Stimulated activated CD4-positive, alpha-beta T cell treated with anti-CD3 and anti-CD28 coated beads, Interleukin-2, amount 100 ng/mL, for 48 hours (primary cell): Measurements from ENCODE around the gene FAT1.

ENCODE experiments used
- DNase-seq, 2 donors: peaks; one replicate each; pipeline ENCODE4 v3.0.0-alpha.2; 2020

Gene FAT1

DNA sequence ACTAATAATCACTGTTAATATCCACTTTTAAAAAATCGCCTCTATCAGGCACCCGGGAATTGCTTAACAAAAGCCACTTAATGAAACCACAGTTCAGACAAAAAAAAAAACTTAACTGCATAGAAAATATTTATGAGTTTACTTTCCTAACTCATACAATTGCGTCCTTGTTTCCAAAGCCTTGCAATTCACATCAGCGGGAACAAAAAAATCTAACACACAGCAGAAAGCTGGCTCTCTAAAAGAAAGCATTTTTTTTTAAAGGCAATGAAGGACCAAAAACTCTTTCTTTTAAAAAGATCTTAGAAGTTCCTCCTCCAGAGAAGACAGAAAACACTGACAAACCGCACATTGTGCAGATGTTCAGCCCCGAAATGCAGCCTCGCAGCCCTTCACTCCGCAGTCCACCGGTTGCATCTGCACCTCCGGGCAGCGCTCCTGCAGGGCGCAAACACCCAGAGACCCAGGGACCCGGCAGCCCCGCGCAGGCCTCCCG lies 812 bp downstream of the FAT1 start:
- no peak for DNase-seq

- DNase-seq = no peak
Measured at GRCh38 chr4:186719925-186720694, 3.5 kb downstream of the FAT1 start.

DNA sequence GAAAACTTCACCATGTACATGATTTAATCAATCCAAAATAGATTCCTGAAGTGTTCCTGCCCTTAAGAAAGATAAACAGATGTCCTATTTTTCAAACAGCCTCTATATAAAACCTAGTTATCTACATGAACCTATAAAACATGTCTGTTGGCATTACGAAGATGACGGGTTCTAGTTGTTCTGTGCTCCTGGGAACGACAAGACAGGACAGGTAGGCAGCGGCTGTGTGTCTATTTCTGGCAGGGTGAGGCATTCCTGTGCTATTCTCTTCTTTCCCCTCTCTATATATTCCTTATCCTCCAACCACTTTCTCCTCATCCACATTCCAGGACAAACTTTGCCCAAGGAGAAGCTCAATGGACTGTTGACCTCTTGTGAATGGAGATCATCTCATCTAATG lies 6.1 kb downstream of the FAT1 start:
- DNase-seq = no peak

GRCh38 chr4:186715077-186715476 lies 8.6 kb downstream of the FAT1 start:
- no peak for DNase-seq

DNA sequence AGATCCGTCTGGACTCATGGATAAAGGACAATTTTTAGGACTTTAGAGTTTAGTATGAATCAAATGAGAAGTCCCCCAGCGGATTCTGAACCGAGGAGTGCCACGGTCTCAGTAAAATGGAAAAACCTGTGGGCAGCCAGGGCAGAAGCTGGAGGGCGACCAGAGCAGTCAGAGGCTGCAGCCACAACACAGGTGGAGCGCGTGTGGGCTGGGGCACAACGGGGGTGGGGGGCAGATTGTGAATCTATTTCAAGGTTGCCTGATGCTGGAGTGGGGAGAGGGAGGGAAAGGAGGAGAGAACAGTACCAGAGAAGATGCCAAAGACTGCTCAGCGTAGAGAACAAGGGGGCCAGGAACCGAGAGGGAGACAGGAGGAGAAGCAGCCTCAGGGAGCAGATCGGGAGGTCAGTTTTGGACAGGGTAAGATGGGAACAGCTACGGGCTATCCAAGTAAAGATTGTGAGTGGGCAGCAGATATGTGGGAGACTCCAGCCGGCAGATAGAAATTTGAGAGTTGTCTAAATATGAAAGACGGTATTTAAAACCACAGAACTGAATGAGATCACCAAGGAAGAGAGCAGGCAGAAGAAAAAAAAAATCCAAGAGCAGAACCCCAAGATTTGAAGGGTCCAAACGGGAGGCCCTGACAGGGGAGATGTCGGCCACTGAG lies 9.5 kb downstream of the FAT1 start:
- DNase-seq = no peak

- DNase-seq = no peak
Measured at GRCh38 chr4:186712690-186713089, 11.0 kb downstream of the FAT1 start.

DNA sequence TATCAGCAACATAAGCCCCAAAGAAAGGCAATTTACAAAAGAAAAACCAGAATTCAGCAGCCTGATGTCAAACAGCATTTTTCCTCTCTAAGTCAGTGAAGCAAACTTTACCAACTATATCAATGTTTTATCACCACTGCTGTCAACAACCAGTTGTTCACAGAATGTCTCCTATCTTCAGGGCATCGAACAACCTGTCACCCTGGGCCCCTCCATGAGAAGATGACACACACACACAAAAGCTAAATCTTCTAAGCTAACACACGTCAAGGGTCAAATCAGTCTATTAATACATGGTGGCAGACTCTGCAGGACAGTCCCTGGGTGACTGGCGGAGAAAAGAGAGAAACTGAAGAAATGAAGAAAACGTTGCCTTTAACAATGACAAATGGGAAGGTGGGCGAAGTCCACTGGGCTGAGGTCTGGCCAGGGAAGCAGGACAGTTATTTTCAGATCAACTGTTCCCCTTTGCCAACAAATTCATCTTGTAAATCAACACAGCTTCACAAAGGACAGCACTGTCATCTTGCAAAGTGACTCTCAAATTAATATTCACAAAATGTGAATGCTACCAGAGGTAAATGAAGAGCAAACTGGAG lies 13.0 kb downstream of the FAT1 start:
- DNase-seq = no peak

DNA sequence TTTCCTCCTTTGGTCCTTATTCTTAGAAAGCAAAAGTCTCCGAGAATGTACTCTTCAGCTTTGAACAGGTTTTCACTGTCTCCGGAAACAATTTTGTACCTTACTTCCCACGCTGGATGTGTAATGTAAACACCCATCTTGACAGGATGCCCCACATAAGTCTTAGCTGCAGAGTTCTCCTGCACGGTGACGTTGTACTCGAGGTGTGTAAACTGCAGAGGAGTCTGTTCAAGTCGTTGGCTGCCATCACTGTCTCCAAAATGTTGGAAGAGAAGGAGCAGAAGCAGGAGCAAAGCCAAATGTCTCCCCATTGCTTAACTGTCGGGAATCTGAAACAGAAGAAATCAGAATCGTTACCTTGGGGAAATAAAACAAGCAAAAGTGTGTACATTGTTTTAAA lies 14.1 kb downstream of the FAT1 start:
- no peak for DNase-seq

GRCh38 chr4:186708554-186708953 lies 15.1 kb downstream of the FAT1 start:
- no peak for DNase-seq

DNA sequence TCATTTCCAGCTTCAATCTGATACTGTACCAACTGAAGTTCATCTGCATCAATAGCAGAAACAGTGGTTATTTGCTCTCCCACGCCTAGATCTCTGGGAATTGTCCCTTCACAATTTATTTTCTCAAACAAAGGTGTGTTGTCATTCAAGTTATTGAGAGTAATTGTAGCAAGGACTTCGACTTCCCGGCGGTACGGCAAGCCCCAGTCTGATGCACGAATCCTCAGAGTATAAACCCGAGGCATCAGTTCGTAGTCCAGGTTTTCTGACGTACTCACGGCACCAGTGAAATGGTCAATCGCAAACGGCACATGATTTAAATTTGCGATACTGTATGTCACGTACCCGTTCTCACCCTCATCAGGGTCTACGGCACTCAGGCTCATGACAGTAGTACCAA lies 15.7 kb downstream of the FAT1 start:
- DNase-seq = no peak

GRCh38 chr4:186707574-186707973 lies 16.1 kb downstream of the FAT1 start:
- no peak for DNase-seq

GRCh38 chr4:186704057-186704456 lies 19.6 kb downstream of the FAT1 start:
- no peak for DNase-seq

DNA sequence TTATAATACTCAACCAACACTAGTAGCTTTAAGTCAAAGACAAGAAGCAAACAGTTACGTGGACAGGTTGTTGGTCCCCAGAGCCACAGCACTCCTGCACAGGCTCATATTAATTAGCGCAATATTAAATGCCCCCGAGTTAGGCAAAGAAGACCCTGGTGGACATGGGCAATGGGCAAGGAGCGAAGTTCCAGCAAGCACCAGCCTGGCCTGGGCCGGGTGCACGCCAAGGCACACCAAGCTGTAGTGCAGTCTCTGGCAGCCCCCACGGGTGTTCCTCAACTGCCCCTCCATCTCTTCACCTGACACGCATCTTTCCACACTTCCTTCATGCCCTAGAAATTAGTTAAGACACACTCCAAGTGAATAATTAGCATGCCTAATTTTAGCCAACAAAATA lies 20.1 kb downstream of the FAT1 start:
- DNase-seq = no peak

- no peak for DNase-seq
Measured at GRCh38 chr4:186702940-186703339, 20.7 kb downstream of the FAT1 start.

GRCh38 chr4:186702297-186702696 lies 21.4 kb downstream of the FAT1 start:
- no peak for DNase-seq

DNA sequence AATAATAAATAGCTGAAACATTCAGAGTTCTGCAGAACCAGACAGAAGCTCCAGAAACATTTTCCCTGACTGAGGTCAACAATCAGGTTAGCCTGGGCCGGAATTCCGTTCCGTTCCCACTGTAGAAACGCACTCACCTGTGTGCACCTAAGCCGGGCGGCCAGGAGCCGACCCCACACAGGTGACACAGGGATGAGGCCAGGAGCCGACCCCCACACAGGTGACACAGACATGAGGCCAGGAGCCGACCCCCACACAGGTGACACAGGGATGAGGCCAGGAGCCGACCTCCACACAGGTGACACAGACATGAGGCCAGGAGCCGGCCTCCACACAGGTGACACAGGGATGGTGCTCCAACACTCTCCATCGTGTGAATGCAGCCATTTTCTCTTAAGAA lies 21.9 kb downstream of the FAT1 start:
- no peak for DNase-seq

GRCh38 chr4:186701273-186701672 lies 22.4 kb downstream of the FAT1 start:
- DNase-seq = no peak

DNA sequence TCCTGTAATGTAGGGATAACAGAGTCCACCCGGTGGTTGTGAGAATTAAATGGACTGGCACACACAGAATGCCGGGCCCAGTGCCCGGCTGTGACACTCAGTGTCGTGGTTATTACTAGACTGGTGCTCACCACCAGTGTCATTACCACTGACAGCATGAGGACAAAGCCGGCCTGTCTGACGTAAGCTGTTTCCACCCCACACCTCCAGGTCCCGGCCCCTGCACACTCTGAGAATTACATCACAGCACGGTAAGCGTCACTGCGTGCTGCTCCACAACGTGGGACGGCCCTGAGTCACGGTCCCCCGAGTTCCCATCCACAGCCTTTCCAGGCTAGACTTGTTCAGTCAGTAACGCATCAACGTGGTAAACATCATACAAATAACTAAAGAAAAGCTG lies 22.9 kb downstream of the FAT1 start:
- DNase-seq = no peak

DNA sequence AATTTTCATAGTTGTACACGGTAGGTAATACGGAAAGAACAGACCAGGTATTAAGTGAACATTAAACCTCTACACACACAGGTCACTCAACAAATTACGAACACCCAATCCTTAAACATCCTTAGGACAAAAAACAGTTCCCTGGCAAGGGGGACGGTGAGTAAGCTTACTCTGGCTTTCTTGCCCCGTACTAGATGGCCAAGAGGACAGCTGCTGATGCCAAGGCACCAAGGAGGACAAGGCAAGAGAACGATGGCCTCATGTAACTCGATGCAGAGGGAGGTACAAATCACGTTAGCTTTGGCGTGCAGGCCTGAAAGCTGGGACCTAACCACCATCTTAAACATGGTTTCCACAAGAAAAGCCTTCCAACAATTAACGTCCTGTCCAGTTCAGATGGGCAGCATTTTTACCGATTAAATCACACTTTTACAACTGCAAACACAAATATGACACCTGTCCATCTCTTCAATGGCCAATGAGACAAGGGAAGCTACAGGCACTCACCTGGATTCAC lies 23.7 kb downstream of the FAT1 start:
- no peak for DNase-seq

GRCh38 chr4:186699298-186699697 lies 24.4 kb downstream of the FAT1 start:
- no peak for DNase-seq

- DNase-seq = no peak
Measured at GRCh38 chr4:186698525-186698924, 25.1 kb downstream of the FAT1 start.

GRCh38 chr4:186698028-186698427 lies 25.6 kb downstream of the FAT1 start:
- DNase-seq = no peak

DNA sequence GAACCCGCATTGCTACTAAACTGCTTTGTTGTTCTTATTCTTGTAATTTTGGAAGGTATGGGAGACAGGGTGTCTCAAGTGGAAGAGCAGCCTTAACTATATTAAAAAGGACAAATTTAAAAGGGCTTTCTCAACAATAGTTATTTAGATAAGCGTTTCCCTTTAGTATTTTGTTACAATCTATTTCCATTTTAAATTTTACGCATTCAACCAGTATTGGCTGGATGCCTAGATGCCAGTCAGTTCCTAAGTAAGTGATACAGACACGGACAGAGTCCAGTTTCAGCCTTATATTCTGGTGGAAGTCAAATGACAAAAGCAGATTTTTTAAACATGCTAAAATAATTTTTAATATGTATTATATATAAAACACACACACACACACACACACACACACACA lies 28.3 kb downstream of the FAT1 start:
- DNase-seq = no peak

DNA sequence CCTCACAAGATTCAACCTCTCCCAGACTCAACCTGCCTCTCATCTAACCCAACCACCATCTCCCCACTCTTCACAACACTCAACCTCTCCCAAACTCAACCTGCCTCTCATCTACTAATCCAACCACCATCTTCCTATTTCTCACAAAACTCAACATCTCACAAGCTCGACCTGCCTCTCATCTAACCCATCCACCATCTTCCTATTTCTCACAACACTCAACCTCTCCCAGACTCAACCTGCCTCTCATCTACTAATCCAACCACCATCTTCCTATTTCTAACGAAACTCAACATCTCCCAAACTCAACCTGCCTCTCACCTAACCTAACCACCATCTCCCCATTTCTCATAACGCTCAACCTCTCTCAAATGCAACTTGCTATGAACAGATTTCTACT lies 29.8 kb downstream of the FAT1 start:
- no peak for DNase-seq
